ENCODE results near the gene SEMA7A. TPM values are rescaled to one million over a fixed set of nuclear protein-coding genes. Genes with fewer than 3 reads are reported as not detected.
"Not testable (repeated sequence)": the region's sequence is repeated elsewhere in the genome, so short reads cannot be mapped to it uniquely, and the experiment has no call there.

The SEMA7A gene
- total and polyA plus RNA-seq, 8 donors = 4.5 to 7.8 (median 5.9) TPM

DNA sequence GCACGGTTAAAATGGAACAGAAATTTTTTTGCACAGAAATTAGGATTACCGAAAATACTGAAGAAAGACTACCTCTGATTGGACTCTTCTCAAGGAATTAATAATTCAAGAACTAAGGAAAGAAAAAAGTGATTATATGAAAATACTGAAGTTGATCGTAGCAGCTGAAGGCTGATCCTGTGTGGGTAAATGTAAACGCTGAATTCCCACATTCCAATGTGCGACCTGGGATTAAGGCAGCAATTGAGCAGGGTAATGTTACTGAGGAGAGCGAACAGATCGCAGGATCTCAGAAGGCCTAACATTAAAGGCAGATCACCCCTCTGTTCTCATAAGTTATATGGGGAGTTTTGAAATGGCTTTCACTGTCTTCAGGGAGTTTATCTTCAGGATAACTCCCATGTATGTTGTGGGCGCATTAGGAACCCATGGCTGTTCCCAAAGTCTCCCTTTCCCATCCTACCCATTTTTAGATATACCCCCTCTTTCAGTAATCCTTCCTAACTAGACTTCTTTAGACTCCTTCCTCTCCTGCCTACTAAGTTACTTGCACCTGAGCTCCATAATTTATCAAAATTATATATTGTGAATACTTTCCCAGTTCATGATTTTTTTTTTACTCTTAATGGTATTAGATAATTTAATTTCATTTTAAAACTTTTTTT lies 28.2 kb upstream of the SEMA7A start:
- DNase-seq (no peak), ATAC-seq (no peak)
- Histone ChIP-seq H3K36me3 (peaks cover 0 to 13% of the 10 kb centered on the region in 2 donors), H3K27me3 (no peaks in the 10 kb centered on the region), H3K9me3 (no peaks in the 10 kb centered on the region), H3K4me3 (peak overlapping the region; percentile 59 to 78), H3K27ac (peak overlapping the region in 1 of 2 donors; percentile 78), H3K4me1 (peaks cover 8 to 27% of the 10 kb centered on the region in 2 donors)
- intact Hi-C loops (cut with DNase I) = no loop called here
- TF ChIP-seq, protein P1, sequence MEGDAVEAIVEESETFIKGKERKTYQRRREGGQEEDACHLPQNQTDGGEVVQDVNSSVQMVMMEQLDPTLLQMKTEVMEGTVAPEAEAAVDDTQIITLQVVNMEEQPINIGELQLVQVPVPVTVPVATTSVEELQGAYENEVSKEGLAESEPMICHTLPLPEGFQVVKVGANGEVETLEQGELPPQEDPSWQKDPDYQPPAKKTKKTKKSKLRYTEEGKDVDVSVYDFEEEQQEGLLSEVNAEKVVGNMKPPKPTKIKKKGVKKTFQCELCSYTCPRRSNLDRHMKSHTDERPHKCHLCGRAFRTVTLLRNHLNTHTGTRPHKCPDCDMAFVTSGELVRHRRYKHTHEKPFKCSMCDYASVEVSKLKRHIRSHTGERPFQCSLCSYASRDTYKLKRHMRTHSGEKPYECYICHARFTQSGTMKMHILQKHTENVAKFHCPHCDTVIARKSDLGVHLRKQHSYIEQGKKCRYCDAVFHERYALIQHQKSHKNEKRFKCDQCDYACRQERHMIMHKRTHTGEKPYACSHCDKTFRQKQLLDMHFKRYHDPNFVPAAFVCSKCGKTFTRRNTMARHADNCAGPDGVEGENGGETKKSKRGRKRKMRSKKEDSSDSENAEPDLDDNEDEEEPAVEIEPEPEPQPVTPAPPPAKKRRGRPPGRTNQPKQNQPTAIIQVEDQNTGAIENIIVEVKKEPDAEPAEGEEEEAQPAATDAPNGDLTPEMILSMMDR (IDR thresholded peaks at IDR 0.05) = no peak

DNA sequence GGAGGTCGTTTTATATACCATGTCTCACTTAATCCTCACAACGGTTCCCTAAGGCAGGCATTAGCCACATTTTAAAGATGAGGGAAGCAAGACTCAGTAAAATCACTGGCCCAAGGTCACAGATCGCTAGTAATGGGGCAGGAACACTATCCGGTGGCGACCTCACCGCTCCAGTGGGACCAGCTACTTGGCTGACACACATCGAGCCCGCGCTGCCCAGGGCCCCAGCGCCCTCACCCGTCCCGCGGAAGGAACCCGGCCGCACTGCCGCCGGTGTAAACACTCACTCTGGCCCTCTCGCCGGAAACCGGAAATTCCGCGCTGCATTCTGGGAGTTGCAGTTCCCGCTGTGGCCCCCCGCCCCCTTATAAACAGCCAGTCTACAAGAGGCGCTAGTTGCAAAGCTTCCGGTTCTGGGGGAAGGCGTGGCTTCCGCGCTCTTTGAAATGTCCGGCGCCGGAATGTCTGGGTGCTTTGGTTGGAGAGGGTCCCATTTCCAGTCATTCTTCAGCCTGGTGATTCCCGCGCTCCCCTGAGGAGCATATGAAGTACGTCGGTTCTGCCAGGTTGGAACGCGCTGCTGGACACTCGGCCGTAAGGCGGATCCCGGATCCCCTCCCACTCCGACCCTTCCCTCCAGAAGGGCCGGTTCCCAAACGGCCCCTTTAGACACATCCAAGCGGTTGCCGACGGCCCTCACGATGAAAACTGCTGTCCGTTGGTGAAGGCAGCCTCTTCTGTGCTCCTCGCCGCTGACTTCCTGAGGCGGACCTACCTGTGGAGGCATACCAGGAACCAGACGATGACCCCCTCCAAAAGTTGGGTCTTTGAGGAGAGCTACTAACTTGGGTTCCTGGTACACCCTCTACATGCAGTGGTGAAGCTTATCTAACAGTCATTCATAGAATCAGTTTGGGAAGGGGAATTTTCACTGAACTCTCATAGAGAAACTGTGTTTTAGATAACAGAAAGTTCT lies 27.4 kb upstream of the SEMA7A start, which contains the start of gene UBL7:
UBL7 (minus strand) TSS at position 290 of the 976 bp plus-strand sequence. CDS start 2,293 bp downstream, outside the sequence.
- H3K4me1 ChIP-seq = peaks cover 8 to 27% of the 10 kb centered on the region in 2 donors
- H3K9me3 ChIP-seq = no peaks in the 10 kb centered on the region
- TF ChIP-seq, protein P1 (IDR thresholded peaks at IDR 0.05) = peak in 1 of 2 donors; percentile 16
- peaks cover 0 to 17% of the 10 kb centered on the region in 2 donors for H3K36me3 ChIP-seq
- H3K27ac ChIP-seq = peak within 1 kb of the TSS; percentile 78 to 87
- intact Hi-C loops (cut with DNase I) = no loop called here
- peak; percentile 92 to 98 (median 98) for DNase-seq
- no peaks in the 10 kb centered on the region for H3K27me3 ChIP-seq
- peak within 1 kb of the TSS; percentile 59 to 78 for H3K4me3 ChIP-seq
- peak; percentile 99 for ATAC-seq

DNA sequence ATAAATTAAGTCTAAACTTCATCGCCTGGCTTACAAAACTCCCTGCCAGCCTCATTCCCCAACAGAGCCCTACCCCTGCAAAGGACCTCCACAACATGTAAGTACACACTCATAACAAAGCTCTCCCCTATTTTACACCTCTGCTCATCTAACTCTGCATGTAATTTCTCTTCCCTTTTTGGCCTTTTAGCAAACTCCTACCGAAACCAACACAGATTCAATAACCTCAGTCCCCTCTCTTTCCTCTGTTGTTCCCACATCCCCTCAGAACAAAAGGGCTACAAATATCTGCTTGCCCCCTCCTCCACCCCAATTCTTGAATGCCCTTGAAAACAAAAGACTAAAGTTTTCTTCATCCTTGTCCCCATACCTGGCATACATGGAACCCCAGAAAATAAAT lies 26.5 kb upstream of the SEMA7A start:
- Histone ChIP-seq H3K27ac (peak overlapping the region; percentile 78 to 87), H3K27me3 (no peaks in the 10 kb centered on the region), H3K4me1 (peaks cover 8 to 27% of the 10 kb centered on the region in 2 donors), H3K9me3 (no peaks in the 10 kb centered on the region), H3K36me3 (peaks cover 0 to 21% of the 10 kb centered on the region in 2 donors), H3K4me3 (peak overlapping the region; percentile 59 to 78)
- TF ChIP-seq, protein P1 (IDR thresholded peaks at IDR 0.05) = no peak
- ATAC-seq = no peak
- intact Hi-C loops (cut with DNase I) = no loop called here
- no peak for DNase-seq

DNA sequence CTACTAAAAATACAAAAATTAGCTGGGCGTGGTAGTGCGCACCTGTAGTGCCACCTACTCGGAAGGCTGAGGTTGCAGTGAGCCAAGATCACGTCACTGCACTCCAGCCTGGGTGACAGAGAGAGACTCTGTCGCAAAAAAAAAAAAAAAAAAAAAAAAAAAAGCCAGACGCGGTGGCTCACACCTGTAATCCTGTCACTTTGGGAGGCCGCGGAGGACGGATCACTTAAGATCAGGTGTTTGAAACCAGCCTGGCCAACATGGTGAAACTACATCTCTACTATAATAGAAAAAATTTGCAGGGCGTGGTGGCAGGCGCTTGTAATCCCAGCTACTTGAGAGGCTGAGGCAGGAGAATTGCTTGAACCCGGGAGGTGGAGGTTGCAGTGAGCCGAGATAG lies 26.0 kb upstream of the SEMA7A start:
- Histone ChIP-seq H3K36me3 (peaks cover 0 to 26% of the 10 kb centered on the region in 2 donors), H3K4me3 (peak overlapping the region in 1 of 2 donors; percentile 59), H3K4me1 (peaks cover 8 to 27% of the 10 kb centered on the region in 2 donors)
- H3K9me3 ChIP-seq; DNase-seq; ATAC-seq; H3K27me3 ChIP-seq; intact Hi-C loops (cut with DNase I); H3K27ac ChIP-seq: not testable (repeated sequence)

DNA sequence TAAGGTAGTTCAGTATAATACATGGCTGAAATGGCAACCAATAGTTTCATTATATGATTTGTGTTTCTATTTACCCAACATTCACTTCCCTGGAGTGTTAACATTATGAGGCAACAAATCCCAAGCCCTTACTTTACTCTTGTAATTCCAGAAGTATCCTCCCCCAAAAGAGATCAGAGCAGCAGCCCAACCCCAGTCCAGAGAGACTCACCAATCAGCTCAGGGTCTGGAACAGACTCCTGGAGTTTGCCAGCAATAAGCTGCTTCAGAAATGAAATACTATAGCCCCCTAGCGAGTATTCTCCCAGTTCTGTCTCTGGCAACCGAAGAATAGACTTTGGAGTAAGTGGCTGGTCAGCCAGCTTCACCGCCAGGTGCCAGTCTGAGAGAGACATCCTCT lies 24.7 kb upstream of the SEMA7A start:
- no peaks in the 10 kb centered on the region for H3K27me3 ChIP-seq
- intact Hi-C loops (cut with DNase I) = no loop called here

DNA sequence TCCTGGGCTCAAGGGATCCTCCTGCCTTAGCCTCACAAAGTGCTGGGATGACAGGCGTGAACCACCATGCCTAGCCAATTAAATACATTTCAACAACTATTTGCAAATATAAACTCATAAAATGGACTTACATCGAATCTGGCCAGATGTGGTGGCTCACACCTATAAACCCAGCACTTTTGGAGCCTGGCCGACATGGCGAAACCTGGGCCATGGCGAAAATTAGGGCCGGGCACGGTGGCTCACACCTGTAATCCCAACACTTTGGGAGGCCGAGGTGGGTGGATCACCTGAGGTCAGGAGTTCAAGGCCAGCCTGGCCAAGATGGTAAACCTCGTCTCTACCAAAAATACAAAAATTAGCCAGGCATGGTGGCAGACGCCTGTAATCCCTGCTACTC lies 23.3 kb upstream of the SEMA7A start:
- ATAC-seq; H3K4me3 ChIP-seq; H3K27ac ChIP-seq; H3K9me3 ChIP-seq; DNase-seq; H3K27me3 ChIP-seq; intact Hi-C loops (cut with DNase I): not testable (repeated sequence)
- H3K36me3 ChIP-seq = peaks cover 0 to 52% of the 10 kb centered on the region in 2 donors
- H3K4me1 ChIP-seq = peaks cover 3 to 18% of the 10 kb centered on the region in 2 donors

More for the DNA sequence above, 24.7 kb upstream of the SEMA7A start:
- DNase-seq = no peak
- Histone ChIP-seq H3K4me3 (no peak overlapping the region), H3K27ac (no peak overlapping the region), H3K9me3 (no peaks in the 10 kb centered on the region), H3K36me3 (peaks cover 0 to 37% of the 10 kb centered on the region in 2 donors), H3K4me1 (peaks cover 8 to 23% of the 10 kb centered on the region in 2 donors)
- TF ChIP-seq, protein P1 (IDR thresholded peaks at IDR 0.05) = no peak
- ATAC-seq = no peak
